LNCAP (cell line): ENCODE data around the gene PSMB1.

Experiments used
- CTCF ChIP-seq: fragments of 450-650 bp; IDR thresholded peaks from 2 replicates; pipeline ENCODE4 v1.5.1; 2017; ENCODE audit warnings: mild to moderate bottlenecking

PSMB1 gene

DNA sequence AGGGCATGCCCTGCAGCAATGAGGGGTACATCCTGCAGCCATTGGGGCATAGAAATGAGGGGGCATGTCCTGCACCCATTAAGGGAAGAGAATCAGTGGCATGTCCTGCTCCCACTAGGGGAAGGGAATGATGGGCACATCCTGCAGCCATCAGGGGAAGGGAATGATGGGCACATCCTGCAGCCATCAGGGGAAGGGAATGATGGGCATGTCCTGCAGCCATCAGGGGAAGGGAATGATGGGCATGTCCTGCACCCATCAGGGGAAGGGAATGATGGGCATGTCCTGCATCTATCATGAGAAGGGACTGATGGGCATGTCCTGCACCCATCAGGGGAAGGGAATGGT is 49.7 kb downstream of the PSMB1 start:
- no peak for TF ChIP-seq CTCF

DNA sequence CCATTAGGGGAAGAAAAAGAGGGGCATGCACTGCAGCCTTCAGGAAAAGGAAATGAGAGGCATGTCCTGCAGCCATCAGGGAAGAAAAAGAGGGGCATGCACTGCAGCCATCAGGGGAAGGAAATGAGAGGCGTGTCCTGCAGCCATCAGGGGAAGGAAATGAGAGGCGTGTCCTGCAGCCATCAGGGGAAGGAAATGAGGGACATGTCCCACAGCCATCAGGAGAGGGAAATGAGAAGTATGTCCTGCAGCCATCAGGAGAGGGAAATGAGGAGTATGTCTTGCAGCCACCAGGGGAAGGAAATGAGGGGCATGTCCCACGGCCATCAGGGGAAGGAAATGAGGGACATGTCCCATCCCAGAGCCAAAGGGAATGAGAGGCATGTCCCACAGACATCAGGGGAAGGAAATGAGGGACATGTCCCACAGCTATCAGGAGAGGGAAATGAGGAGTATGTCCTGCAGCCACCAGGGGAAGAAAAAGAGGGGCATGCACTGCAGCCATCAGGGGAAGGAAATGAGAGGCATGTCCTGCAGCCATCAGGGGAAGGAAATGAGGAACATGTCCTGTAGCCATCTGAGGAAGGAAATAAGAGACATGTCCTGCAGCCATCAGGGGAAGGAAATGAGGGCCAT is 52.0 kb downstream of the PSMB1 start:
- TF ChIP-seq CTCF: no peak

DNA sequence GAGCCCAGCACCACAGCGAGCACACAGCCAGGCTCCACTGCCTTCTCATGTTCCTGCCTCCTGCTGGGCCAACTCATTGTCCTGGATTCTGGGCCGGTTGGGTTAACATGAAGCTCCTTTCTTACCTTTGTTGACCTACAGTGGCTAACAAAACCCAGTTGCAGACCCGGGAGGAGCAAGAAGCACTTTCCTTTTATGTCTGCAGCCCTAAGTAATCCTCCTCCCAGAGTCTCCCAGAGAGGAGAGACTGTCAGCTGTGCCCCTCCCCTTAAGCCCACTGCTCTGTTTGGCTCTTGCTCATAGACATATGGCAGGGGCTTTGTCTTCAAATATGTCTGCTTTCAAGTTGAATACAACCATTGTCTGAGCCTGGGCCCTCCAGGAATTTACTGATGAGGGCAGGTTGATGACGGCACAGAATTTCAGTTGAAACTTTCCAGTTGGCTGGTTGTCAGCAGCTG is 55.2 kb downstream of the PSMB1 start:
- no peak for TF ChIP-seq CTCF

- no peak for TF ChIP-seq CTCF
Observed at GRCh38 chr6:170493354-170493753, 59.8 kb downstream of the PSMB1 start.

GRCh38 chr6:170490259-170490658 is 62.8 kb downstream of the PSMB1 start:
- TF ChIP-seq CTCF: no peak

GRCh38 chr6:170489836-170490235 is 63.3 kb downstream of the PSMB1 start:
- TF ChIP-seq CTCF: no peak

GRCh38 chr6:170487707-170488329 is 65.3 kb downstream of the PSMB1 start:
- no peak for TF ChIP-seq CTCF
